NCI-H146 treated with DMSO at 0.1 percent for 48 hours (cell line): ENCODE data around the gene IRS1.
"Not testable (repeated sequence)": the region's sequence is repeated elsewhere in the genome, so short reads cannot be mapped to it uniquely, and the experiment has no call there.

Experiments used
- DNase-seq: peaks from one replicate; lab custom pipeline; 2025; ENCODE audit not compliant: unreplicated experiment; lab: John Stamatoyannopoulos, UW

Gene IRS1

GRCh38 chr2:226799211-226799975 lies at the start of gene IRS1:
Gene IRS1 (minus strand): TSS chr2:226799820. CDS start chr2:226798738, 1,082 bp downstream.
- DNase-seq = peak; percentile 9

GRCh38 chr2:226849349-226849748 lies 49.7 kb upstream of the IRS1 start:
- no peak for DNase-seq

- no peak for DNase-seq
Measured at GRCh38 chr2:226847511-226847910, 47.9 kb upstream of the IRS1 start.

GRCh38 chr2:226847090-226847489 lies 47.5 kb upstream of the IRS1 start:
- DNase-seq = no peak

GRCh38 chr2:226845386-226846116 lies 45.9 kb upstream of the IRS1 start:
- no peak for DNase-seq

- not testable (repeated sequence) for DNase-seq
Measured at GRCh38 chr2:226843001-226843400, 43.4 kb upstream of the IRS1 start.

- DNase-seq = no peak
Measured at GRCh38 chr2:226839951-226840350, 40.3 kb upstream of the IRS1 start.

- no peak for DNase-seq
Measured at GRCh38 chr2:226839161-226839560, 39.5 kb upstream of the IRS1 start.

GRCh38 chr2:226838722-226839121 lies 39.1 kb upstream of the IRS1 start:
- DNase-seq = no peak

- DNase-seq = no peak
Measured at GRCh38 chr2:226837787-226838603, 38.4 kb upstream of the IRS1 start.

- DNase-seq = no peak
Measured at GRCh38 chr2:226837334-226837733, 37.7 kb upstream of the IRS1 start.

GRCh38 chr2:226836548-226836885 lies 36.9 kb upstream of the IRS1 start:
- no peak for DNase-seq

- peak; percentile 53 for DNase-seq
Measured at GRCh38 chr2:226835796-226836547, 36.4 kb upstream of the IRS1 start, which contains the start of gene RHBDD1. Gene RHBDD1 (plus strand): TSS chr2:226836054. CDS start chr2:226864694, 28,640 bp downstream.

- DNase-seq = peak; percentile 53
Measured at GRCh38 chr2:226835420-226835795, 35.8 kb upstream of the IRS1 start.

GRCh38 chr2:226834880-226835279 lies 35.3 kb upstream of the IRS1 start:
- DNase-seq = not testable (repeated sequence)

GRCh38 chr2:226832061-226832460 lies 32.4 kb upstream of the IRS1 start:
- no peak for DNase-seq

GRCh38 chr2:226831266-226831665 lies 31.6 kb upstream of the IRS1 start:
- DNase-seq = no peak

- DNase-seq = no peak
Measured at GRCh38 chr2:226829721-226830631, 30.4 kb upstream of the IRS1 start.

- DNase-seq = no peak
Measured at GRCh38 chr2:226828191-226828590, 28.6 kb upstream of the IRS1 start.

- DNase-seq = no peak
Measured at GRCh38 chr2:226825056-226825455, 25.4 kb upstream of the IRS1 start.
